WTC11 (cell line): ENCODE results near the gene TRIM47. TPM values are rescaled to one million over a fixed set of nuclear protein-coding genes. Genes with fewer than 3 reads are reported as not detected.

ENCODE experiments used
- ATAC-seq: fragments of 200-7000 bp; cut with Tn5 transposase; 2 replicates; pipeline ENCODE4 v1.10.0; 2021; ENCODE audit warnings: mild to moderate bottlenecking, moderate library complexity
- CTCF ChIA-PET: fragments of 300-600 bp; sonication (Branson Sonifier 250); formaldehyde crosslinking; loops from one replicate; lab custom pipeline; 2021; ENCODE audit warnings: antibody characterized with exemption; lab: Charles Lee
- POLR2A ChIA-PET: fragments of 350-600 bp; sonication (Branson Sonifier 250); formaldehyde crosslinking; loops from one replicate; lab custom pipeline; 2021; ENCODE audit warnings: antibody characterized with exemption; lab: Charles Lee
- DNase-seq: peaks from one replicate; pipeline ENCODE4 v3.0.0; 2021; ENCODE audit warnings: low spot score
- H3K27ac Mint-ChIP-seq: 2 replicates; pipeline ENCODE4 v1.8.0; 2021; ENCODE audit warnings: mixed read lengths
- H3K27me3 Mint-ChIP-seq: 2 replicates; pipeline ENCODE4 v1.8.0; 2021; ENCODE audit warnings: low read depth, mild to moderate bottlenecking, moderate library complexity, mixed read lengths
- H3K36me3 Mint-ChIP-seq: 2 replicates; pipeline ENCODE4 v1.8.0; 2021; ENCODE audit warnings: mixed read lengths
- H3K4me1 Mint-ChIP-seq: 2 replicates; pipeline ENCODE4 v1.8.0; 2022; ENCODE audit warnings: mixed read lengths
- H3K4me3 Mint-ChIP-seq: 2 replicates; pipeline ENCODE4 v1.8.0; 2021; ENCODE audit warnings: mild to moderate bottlenecking, moderate library complexity, mixed read lengths
- H3K9me3 Mint-ChIP-seq: 2 replicates; pipeline ENCODE4 v1.8.0; 2021; ENCODE audit warnings: mixed read lengths
- CREM ChIP-seq: sonication (generic); formaldehyde crosslinking; IDR thresholded peaks from 2 replicates; pipeline ENCODE4 v1.8.1; 2022; ENCODE audit warnings: mild to moderate bottlenecking, missing genetic modification reagents, moderate library complexity
- HMGA2 ChIP-seq: fragments of 250-450 bp; sonication (Bioruptor Pico); IDR thresholded peaks from 2 replicates; pipeline ENCODE4 v1.4.0; 2021; ENCODE audit warnings: mild to moderate bottlenecking, moderate library complexity
- IRF2 ChIP-seq: sonication (generic); formaldehyde crosslinking; IDR thresholded peaks from 2 replicates; pipeline ENCODE4 v1.8.0; 2022; ENCODE audit warnings: low read depth, missing genetic modification reagents, borderline replicate concordance
- KAT7 ChIP-seq: sonication (generic); formaldehyde crosslinking; IDR thresholded peaks from 2 replicates; pipeline ENCODE4 v1.8.1; 2023; ENCODE audit warnings: missing genetic modification reagents, mild to moderate bottlenecking, borderline replicate concordance
- MXD4 ChIP-seq: fragments of 250-450 bp; sonication (Bioruptor Pico); IDR thresholded peaks from 2 replicates; pipeline ENCODE4 v1.8.0; 2021; ENCODE audit warnings: mild to moderate bottlenecking, moderate library complexity, borderline replicate concordance
- MYBL2 ChIP-seq: sonication (generic); formaldehyde crosslinking; IDR thresholded peaks from 2 replicates; pipeline ENCODE4 v1.8.1; 2023; ENCODE audit warnings: mild to moderate bottlenecking, moderate library complexity, missing genetic modification reagents
- NFATC4 ChIP-seq: fragments of 250-450 bp; sonication (Bioruptor Pico); IDR thresholded peaks from 2 replicates; pipeline ENCODE4 v1.9.0; 2021; ENCODE audit warnings: mild to moderate bottlenecking
- NFYB ChIP-seq: sonication (generic); formaldehyde crosslinking; conservative IDR thresholded peaks from 2 replicates; pipeline ENCODE4 v1.8.0; 2022; ENCODE audit warnings: low read depth, missing genetic modification reagents
- NR1H2 ChIP-seq: sonication (generic); formaldehyde crosslinking; IDR thresholded peaks from 2 replicates; pipeline ENCODE4 v1.9.0; 2021; ENCODE audit warnings: mild to moderate bottlenecking, moderate library complexity, missing genetic modification reagents
- OVOL2 ChIP-seq: fragments of 250-450 bp; sonication (Bioruptor Pico); IDR thresholded peaks from 2 replicates; pipeline ENCODE4 v1.9.0; 2021; ENCODE audit warnings: mild to moderate bottlenecking, borderline replicate concordance
- PRRX2 ChIP-seq: fragments of 250-450 bp; sonication (Bioruptor Pico); IDR thresholded peaks from 2 replicates; pipeline ENCODE4 v1.8.0; 2021; ENCODE audit warnings: mild to moderate bottlenecking
- TCF7 ChIP-seq: sonication (generic); formaldehyde crosslinking; IDR thresholded peaks from 2 replicates; pipeline ENCODE4 v1.8.0; 2022; ENCODE audit warnings: mild to moderate bottlenecking, low read depth, missing genetic modification reagents, moderate library complexity
- ZNF138 ChIP-seq: sonication (generic); formaldehyde crosslinking; conservative IDR thresholded peaks from 2 replicates; pipeline ENCODE4 v1.8.1; 2022; ENCODE audit warnings: mild to moderate bottlenecking, moderate library complexity, missing genetic modification reagents
- ZNF219 ChIP-seq: sonication (generic); formaldehyde crosslinking; IDR thresholded peaks from 2 replicates; pipeline ENCODE4 v1.8.0; 2023; ENCODE audit warnings: missing genetic modification reagents, mild to moderate bottlenecking, borderline replicate concordance
- ZNF317 ChIP-seq: sonication (generic); formaldehyde crosslinking; IDR thresholded peaks from 2 replicates; pipeline ENCODE4 v1.8.1; 2023; ENCODE audit warnings: low read depth, mild to moderate bottlenecking, moderate library complexity, missing genetic modification reagents, borderline replicate concordance
- ZNF416 ChIP-seq: fragments of 250-450 bp; sonication (Bioruptor Pico); IDR thresholded peaks from 2 replicates; pipeline ENCODE4 v1.9.0; 2021; ENCODE audit warnings: mild to moderate bottlenecking, inconsistent platforms
- ZNF671 ChIP-seq: fragments of 250-450 bp; sonication (Bioruptor Pico); IDR thresholded peaks from 2 replicates; pipeline ENCODE4 v1.8.0; 2021; ENCODE audit warnings: mild to moderate bottlenecking
- total RNA-seq: library from RNA; stranded (reverse); gene quantifications from 3 replicates; pipeline ENCODE4 v1.2.3, GENCODE V29; 2021
- TF ChIP-seq, protein P1 (sequence below): sonication (generic); formaldehyde crosslinking; IDR thresholded peaks from 2 replicates; pipeline ENCODE4 v1.8.1; 2023; ENCODE audit warnings: mild to moderate bottlenecking, missing genetic modification reagents, moderate library complexity
- TF ChIP-seq, protein P2 (sequence below): fragments of 200-600 bp; IDR thresholded peaks from 2 replicates; pipeline ENCODE4 v1.8.0; 2022; ENCODE audit warnings: antibody characterized with exemption
- TF ChIP-seq, protein P3 (sequence below): sonication (generic); formaldehyde crosslinking; IDR thresholded peaks from 2 replicates; pipeline ENCODE4 v1.8.1; 2023; ENCODE audit warnings: mild to moderate bottlenecking, moderate library complexity, missing genetic modification reagents
- TF ChIP-seq, protein P4 (sequence below): sonication (generic); formaldehyde crosslinking; IDR thresholded peaks from 2 replicates; pipeline ENCODE4 v1.8.0; 2023; ENCODE audit warnings: missing genetic modification reagents
- TF ChIP-seq, protein P5 (sequence below): sonication (generic); formaldehyde crosslinking; IDR thresholded peaks from 2 replicates; pipeline ENCODE4 v1.8.0; 2023; ENCODE audit warnings: missing genetic modification reagents, mild to moderate bottlenecking, borderline replicate concordance
- TF ChIP-seq, protein P6 (sequence below): sonication (generic); formaldehyde crosslinking; IDR thresholded peaks from 2 replicates; pipeline ENCODE4 v1.8.1; 2022; ENCODE audit warnings: mild to moderate bottlenecking, missing genetic modification reagents, moderate library complexity, borderline replicate concordance
- TF ChIP-seq, protein P7 (sequence below): fragments of 250-450 bp; sonication (Bioruptor Pico); IDR thresholded peaks from 2 replicates; pipeline ENCODE4 v2.1.2; 2022; ENCODE audit warnings: mild to moderate bottlenecking, moderate library complexity
- TF ChIP-seq, protein P8 (sequence below): fragments of 250-450 bp; sonication (Bioruptor Pico); IDR thresholded peaks from 2 replicates; pipeline ENCODE4 v1.9.0; 2021; ENCODE audit warnings: mild to moderate bottlenecking

The TRIM47 gene
- total RNA-seq, 1 experiment from 2014 or later = 10.0 TPM

DNA sequence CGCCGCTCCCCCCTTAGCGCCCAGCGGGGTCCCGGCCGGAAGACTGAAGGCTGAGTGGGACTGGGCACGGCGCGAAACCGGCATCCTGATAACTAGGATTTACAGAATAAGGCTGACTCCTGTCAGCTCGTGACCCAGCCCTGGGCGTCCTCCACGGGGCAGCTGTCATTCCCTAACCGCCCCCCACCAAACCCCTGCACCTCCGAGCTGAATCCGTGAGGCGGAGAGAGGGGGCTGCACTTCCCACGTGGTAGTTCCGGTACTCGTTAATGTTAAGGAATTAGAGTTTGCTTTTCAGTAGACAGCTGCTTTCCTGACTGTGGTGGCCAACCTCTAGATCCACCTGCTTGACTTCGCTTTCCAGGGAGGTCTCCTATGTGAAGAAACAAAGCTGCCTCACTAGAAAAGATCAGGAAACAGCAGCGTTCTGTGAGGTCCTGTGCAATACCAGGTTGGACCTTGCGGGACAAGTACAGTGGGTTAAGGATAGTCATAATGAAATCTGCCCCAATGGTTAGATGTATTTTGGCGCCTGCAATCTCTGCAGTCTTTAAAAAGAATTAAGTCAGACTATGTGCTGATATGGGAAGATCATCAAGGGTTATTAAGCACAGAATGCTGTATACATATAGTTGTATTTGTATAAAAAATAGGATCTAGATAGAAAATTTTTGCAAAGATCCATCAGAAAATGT is 22.2 kb downstream of the TRIM47 start:
- no peak for DNase-seq
- Mint-ChIP-seq H3K27me3 (no peaks in the 10 kb centered on the region), H3K4me3 (no peak overlapping the region), H3K36me3 (peaks cover 4% of the 10 kb centered on the region; the same call in 1 of the 2 replicates), H3K27ac (peak overlapping the region; percentile 98), H3K4me1 (peaks cover 12% of the 10 kb centered on the region), H3K9me3 (no peaks in the 10 kb centered on the region)
- no peak for ATAC-seq
- POLR2A ChIA-PET = interaction anchor here (1.0 to 1.5 kb wide), 5 partner anchors 9 to 85 kb away, joined by 3 to 10 read pairs (median 6); partner anchors contain the start of gene FBF1
- CTCF ChIA-PET = interaction anchor here (1.0 to 6.0 kb wide), 18 partner anchors 8 to 450 kb away, joined by 3 to 100 read pairs (median 7); partner anchors contain the start of genes GALK1, GRB2, MRPL38 and TRIM47
- TF ChIP-seq, protein P1, sequence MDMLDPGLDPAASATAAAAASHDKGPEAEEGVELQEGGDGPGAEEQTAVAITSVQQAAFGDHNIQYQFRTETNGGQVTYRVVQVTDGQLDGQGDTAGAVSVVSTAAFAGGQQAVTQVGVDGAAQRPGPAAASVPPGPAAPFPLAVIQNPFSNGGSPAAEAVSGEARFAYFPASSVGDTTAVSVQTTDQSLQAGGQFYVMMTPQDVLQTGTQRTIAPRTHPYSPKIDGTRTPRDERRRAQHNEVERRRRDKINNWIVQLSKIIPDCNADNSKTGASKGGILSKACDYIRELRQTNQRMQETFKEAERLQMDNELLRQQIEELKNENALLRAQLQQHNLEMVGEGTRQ (CRISPR knock-in tag) = no peak
- TF ChIP-seq MXD4 (CRISPR knock-in tag) = no peak
- TF ChIP-seq TCF7 = no peak
- no peak for TF ChIP-seq ZNF416
- TF ChIP-seq KAT7 (CRISPR knock-in tag) = no peak
- TF ChIP-seq, protein P2, sequence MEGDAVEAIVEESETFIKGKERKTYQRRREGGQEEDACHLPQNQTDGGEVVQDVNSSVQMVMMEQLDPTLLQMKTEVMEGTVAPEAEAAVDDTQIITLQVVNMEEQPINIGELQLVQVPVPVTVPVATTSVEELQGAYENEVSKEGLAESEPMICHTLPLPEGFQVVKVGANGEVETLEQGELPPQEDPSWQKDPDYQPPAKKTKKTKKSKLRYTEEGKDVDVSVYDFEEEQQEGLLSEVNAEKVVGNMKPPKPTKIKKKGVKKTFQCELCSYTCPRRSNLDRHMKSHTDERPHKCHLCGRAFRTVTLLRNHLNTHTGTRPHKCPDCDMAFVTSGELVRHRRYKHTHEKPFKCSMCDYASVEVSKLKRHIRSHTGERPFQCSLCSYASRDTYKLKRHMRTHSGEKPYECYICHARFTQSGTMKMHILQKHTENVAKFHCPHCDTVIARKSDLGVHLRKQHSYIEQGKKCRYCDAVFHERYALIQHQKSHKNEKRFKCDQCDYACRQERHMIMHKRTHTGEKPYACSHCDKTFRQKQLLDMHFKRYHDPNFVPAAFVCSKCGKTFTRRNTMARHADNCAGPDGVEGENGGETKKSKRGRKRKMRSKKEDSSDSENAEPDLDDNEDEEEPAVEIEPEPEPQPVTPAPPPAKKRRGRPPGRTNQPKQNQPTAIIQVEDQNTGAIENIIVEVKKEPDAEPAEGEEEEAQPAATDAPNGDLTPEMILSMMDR = no peak
- TF ChIP-seq, protein P3, sequence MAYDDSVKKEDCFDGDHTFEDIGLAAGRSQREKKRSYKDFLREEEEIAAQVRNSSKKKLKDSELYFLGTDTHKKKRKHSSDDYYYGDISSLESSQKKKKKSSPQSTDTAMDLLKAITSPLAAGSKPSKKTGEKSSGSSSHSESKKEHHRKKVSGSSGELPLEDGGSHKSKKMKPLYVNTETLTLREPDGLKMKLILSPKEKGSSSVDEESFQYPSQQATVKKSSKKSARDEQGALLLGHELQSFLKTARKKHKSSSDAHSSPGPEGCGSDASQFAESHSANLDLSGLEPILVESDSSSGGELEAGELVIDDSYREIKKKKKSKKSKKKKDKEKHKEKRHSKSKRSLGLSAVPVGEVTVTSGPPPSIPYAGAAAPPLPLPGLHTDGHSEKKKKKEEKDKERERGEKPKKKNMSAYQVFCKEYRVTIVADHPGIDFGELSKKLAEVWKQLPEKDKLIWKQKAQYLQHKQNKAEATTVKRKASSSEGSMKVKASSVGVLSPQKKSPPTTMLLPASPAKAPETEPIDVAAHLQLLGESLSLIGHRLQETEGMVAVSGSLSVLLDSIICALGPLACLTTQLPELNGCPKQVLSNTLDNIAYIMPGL (CRISPR knock-in tag) = peak; percentile 86; the same call in 1 of the 2 replicates
- TF ChIP-seq HMGA2 (CRISPR knock-in tag) = no peak
- TF ChIP-seq, protein P4, sequence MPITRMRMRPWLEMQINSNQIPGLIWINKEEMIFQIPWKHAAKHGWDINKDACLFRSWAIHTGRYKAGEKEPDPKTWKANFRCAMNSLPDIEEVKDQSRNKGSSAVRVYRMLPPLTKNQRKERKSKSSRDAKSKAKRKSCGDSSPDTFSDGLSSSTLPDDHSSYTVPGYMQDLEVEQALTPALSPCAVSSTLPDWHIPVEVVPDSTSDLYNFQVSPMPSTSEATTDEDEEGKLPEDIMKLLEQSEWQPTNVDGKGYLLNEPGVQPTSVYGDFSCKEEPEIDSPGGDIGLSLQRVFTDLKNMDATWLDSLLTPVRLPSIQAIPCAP (CRISPR knock-in tag) = no peak
- TF ChIP-seq CREM = no peak; the same call in none of the 2 replicates
- TF ChIP-seq NFYB (CRISPR knock-in tag) = no peak
- TF ChIP-seq ZNF671 (CRISPR knock-in tag) = no peak
- no peak for TF ChIP-seq NFATC4
- TF ChIP-seq ZNF317 = no peak
- 0 out of 2 replicates have a peak, but pooled peaks have one; percentile 7 for TF ChIP-seq MYBL2 (CRISPR knock-in tag)
- no peak for TF ChIP-seq ZNF219 (CRISPR knock-in tag)
- no peak for TF ChIP-seq PRRX2 (CRISPR knock-in tag)
- no peak for TF ChIP-seq IRF2 (CRISPR knock-in tag)
- TF ChIP-seq OVOL2 (CRISPR knock-in tag) = no peak
- TF ChIP-seq ZNF138 = no peak
- TF ChIP-seq, protein P5, sequence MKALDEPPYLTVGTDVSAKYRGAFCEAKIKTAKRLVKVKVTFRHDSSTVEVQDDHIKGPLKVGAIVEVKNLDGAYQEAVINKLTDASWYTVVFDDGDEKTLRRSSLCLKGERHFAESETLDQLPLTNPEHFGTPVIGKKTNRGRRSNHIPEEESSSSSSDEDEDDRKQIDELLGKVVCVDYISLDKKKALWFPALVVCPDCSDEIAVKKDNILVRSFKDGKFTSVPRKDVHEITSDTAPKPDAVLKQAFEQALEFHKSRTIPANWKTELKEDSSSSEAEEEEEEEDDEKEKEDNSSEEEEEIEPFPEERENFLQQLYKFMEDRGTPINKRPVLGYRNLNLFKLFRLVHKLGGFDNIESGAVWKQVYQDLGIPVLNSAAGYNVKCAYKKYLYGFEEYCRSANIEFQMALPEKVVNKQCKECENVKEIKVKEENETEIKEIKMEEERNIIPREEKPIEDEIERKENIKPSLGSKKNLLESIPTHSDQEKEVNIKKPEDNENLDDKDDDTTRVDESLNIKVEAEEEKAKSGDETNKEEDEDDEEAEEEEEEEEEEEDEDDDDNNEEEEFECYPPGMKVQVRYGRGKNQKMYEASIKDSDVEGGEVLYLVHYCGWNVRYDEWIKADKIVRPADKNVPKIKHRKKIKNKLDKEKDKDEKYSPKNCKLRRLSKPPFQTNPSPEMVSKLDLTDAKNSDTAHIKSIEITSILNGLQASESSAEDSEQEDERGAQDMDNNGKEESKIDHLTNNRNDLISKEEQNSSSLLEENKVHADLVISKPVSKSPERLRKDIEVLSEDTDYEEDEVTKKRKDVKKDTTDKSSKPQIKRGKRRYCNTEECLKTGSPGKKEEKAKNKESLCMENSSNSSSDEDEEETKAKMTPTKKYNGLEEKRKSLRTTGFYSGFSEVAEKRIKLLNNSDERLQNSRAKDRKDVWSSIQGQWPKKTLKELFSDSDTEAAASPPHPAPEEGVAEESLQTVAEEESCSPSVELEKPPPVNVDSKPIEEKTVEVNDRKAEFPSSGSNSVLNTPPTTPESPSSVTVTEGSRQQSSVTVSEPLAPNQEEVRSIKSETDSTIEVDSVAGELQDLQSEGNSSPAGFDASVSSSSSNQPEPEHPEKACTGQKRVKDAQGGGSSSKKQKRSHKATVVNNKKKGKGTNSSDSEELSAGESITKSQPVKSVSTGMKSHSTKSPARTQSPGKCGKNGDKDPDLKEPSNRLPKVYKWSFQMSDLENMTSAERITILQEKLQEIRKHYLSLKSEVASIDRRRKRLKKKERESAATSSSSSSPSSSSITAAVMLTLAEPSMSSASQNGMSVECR = no peak
- TF ChIP-seq, protein P6, sequence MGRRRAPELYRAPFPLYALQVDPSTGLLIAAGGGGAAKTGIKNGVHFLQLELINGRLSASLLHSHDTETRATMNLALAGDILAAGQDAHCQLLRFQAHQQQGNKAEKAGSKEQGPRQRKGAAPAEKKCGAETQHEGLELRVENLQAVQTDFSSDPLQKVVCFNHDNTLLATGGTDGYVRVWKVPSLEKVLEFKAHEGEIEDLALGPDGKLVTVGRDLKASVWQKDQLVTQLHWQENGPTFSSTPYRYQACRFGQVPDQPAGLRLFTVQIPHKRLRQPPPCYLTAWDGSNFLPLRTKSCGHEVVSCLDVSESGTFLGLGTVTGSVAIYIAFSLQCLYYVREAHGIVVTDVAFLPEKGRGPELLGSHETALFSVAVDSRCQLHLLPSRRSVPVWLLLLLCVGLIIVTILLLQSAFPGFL = no peak
- TF ChIP-seq NR1H2 (CRISPR knock-in tag) = no peak
- TF ChIP-seq, protein P7, sequence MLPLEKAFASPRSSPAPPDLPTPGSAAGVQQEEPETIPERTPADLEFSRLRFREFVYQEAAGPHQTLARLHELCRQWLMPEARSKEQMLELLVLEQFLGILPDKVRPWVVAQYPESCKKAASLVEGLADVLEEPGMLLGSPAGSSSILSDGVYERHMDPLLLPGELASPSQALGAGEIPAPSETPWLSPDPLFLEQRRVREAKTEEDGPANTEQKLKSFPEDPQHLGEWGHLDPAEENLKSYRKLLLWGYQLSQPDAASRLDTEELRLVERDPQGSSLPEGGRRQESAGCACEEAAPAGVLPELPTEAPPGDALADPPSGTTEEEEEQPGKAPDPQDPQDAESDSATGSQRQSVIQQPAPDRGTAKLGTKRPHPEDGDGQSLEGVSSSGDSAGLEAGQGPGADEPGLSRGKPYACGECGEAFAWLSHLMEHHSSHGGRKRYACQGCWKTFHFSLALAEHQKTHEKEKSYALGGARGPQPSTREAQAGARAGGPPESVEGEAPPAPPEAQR (CRISPR knock-in tag) = no peak
- TF ChIP-seq, protein P8, sequence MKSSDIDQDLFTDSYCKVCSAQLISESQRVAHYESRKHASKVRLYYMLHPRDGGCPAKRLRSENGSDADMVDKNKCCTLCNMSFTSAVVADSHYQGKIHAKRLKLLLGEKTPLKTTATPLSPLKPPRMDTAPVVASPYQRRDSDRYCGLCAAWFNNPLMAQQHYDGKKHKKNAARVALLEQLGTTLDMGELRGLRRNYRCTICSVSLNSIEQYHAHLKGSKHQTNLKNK = no peak
